ENCODE measurements around the gene TMOD3.

The TMOD3 gene

DNA sequence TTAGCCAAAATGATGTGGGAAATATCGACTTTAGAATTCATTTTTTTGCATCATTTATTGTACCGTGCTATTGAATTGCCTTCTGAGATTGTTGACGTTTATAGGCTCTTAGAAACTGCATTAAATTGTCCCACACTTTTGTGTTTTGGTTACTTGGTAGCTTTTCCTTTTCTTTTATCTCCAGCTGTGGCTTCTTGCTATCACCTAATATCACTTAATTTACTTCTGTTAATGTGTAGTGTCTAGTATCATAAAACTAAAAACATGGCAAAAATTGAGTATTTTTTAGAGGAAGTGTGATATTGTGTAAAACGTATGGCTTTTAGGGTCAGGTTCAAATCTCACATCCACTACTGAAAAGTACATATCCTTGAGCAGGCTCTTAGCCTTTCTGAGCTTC, 11.2 kb downstream of the TMOD3 start:
- TF ChIP-seq, protein P1, sequence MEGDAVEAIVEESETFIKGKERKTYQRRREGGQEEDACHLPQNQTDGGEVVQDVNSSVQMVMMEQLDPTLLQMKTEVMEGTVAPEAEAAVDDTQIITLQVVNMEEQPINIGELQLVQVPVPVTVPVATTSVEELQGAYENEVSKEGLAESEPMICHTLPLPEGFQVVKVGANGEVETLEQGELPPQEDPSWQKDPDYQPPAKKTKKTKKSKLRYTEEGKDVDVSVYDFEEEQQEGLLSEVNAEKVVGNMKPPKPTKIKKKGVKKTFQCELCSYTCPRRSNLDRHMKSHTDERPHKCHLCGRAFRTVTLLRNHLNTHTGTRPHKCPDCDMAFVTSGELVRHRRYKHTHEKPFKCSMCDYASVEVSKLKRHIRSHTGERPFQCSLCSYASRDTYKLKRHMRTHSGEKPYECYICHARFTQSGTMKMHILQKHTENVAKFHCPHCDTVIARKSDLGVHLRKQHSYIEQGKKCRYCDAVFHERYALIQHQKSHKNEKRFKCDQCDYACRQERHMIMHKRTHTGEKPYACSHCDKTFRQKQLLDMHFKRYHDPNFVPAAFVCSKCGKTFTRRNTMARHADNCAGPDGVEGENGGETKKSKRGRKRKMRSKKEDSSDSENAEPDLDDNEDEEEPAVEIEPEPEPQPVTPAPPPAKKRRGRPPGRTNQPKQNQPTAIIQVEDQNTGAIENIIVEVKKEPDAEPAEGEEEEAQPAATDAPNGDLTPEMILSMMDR (IDR thresholded peaks at IDR 0.05; ENCODE audit: low read depth, low read length, missing control alignments), result no peak
- DNase-seq (ENCODE audit: low read depth), result no peak
- in situ Hi-C loops (cut with HindIII; ENCODE audit: low sequenced_read_pairs), result no loop called here
- H3K4me3 ChIP-seq (ENCODE audit: low read depth, low read length), result no peak overlapping the region

GRCh38 chr15:51841406-51842040, 12.1 kb downstream of the TMOD3 start:
- TF ChIP-seq, protein P1 (IDR thresholded peaks at IDR 0.05; ENCODE audit: low read depth, low read length, missing control alignments), result no peak
- no peak for DNase-seq (ENCODE audit: low read depth)
- H3K4me3 ChIP-seq (ENCODE audit: low read depth, low read length), result no peak overlapping the region
- in situ Hi-C loops (cut with HindIII; ENCODE audit: low sequenced_read_pairs), result no loop called here

DNA sequence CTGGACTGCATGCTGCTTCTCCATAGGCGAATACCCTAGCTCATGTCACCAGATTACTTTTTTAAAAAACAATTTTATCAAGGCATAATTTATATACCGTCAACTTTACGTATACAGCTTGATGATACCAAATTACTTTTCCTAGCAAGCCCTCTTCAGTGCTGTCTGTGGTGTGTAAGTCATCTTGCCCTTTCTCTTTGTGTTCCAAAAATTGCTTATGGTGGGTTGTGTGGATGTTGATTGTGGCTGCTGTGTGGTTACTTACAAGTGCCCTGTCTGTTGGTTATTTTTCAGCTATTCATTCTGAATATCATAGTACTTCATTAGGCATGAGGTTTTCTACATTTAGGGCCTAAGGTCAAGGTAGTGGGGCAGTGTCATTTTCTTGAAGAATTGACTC, 12.8 kb downstream of the TMOD3 start:
- TF ChIP-seq, protein P1 (IDR thresholded peaks at IDR 0.05; ENCODE audit: low read depth, low read length, missing control alignments), result no peak
- in situ Hi-C loops (cut with HindIII; ENCODE audit: low sequenced_read_pairs), result no loop called here
- no peak overlapping the region for H3K4me3 ChIP-seq (ENCODE audit: low read depth, low read length)
- DNase-seq (ENCODE audit: low read depth), result no peak

DNA sequence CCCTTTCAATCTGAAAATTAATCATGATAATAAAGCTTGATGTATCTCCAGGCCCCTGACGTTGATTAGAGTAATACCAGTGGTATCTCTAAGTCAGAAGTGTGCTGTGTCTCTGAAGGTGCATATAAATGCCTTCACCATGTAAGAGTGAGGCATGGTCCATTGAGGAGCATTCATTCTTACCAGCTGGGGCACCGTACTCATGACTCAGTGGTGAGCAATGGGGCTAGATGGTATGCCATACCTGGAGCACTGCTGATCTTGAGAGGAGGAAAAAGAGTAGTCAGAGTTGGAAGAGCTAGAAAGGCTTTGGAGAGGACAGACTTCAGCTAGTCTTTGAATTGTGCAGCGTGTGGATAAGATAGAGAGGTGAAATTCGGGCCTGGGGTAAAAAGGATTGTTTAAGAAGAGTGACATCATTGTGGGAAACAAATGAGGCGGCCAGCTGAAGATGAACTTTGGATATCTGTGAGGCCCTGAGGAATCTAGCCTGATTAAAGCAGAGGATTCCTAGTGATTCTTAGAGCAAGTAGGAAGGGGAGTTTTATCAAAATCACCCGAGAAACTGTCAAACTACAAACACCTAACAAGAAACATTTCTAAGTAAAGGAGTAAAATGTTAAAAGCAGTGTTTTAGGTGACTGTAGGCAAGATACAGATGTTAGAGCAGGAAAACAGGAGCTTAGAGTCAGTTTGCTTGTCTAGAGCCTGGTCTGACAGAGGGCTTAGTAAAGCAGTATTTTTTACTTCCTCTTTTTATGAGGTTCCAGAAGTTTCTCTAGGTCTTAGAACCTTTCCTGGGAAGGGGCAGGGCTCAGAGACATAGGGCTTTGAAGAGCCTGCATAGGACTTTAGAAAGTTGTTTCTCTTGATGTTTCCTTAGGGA, 13.6 kb downstream of the TMOD3 start:
- TF ChIP-seq, protein P1 (IDR thresholded peaks at IDR 0.05; ENCODE audit: low read depth, low read length, missing control alignments), result no peak
- H3K4me3 ChIP-seq (ENCODE audit: low read depth, low read length), result no peak overlapping the region
- no peak for DNase-seq (ENCODE audit: low read depth)
- in situ Hi-C loops (cut with HindIII; ENCODE audit: low sequenced_read_pairs), result no loop called here

GRCh38 chr15:51844747-51845426, 15.4 kb downstream of the TMOD3 start:
- no peak overlapping the region for H3K4me3 ChIP-seq (ENCODE audit: low read depth, low read length)
- no peak for DNase-seq (ENCODE audit: low read depth)
- in situ Hi-C loops (cut with HindIII; ENCODE audit: low sequenced_read_pairs), result no loop called here

GRCh38 chr15:51846066-51846462, 16.6 kb downstream of the TMOD3 start:
- no peak overlapping the region for H3K4me3 ChIP-seq (ENCODE audit: low read depth, low read length)
- in situ Hi-C loops (cut with HindIII; ENCODE audit: low sequenced_read_pairs), result no loop called here
- TF ChIP-seq, protein P1 (IDR thresholded peaks at IDR 0.05; ENCODE audit: low read depth, low read length, missing control alignments), result no peak
- no peak for DNase-seq (ENCODE audit: low read depth)

More at GRCh38 chr15:51844747-51845426, 15.4 kb downstream of the TMOD3 start:
- TF ChIP-seq, protein P1 (IDR thresholded peaks at IDR 0.05; ENCODE audit: low read depth, low read length, missing control alignments), result no peak

Data from astrocyte of the cerebellum (primary cell).